Right cardiac atrium (tissue), 5 donors: Measurements from ENCODE around the gene NPFFR1. TPM values are rescaled to one million over a fixed set of nuclear protein-coding genes. Genes with fewer than 3 reads are reported as not detected.
A peak's percentile ranks its signal among the peaks of the same experiment; 100 is the strongest.

Experiments
- ATAC-seq, 2 donors: fragments of 200-7000 bp; cut with Tn5 transposase; one replicate each; pipeline versions ENCODE4 v1.8.0 to v1.9.1; 2020; ENCODE audit warnings: moderate library complexity in 2 of 2, mild to moderate bottlenecking in 1 of 2
- DNase-seq, 3 donors: peaks; one replicate each; pipeline ENCODE4 v3.0.0-alpha.2; 2020
- H3K27ac ChIP-seq: one replicate; pipeline ENCODE4 v1.5.1; 2013; ENCODE audit warnings: mild to moderate bottlenecking, low read length, control low read depth, moderate library complexity
- H3K27me3 ChIP-seq: one replicate; pipeline ENCODE4 v1.6.1; 2013; ENCODE audit not compliant: control insufficient read depth, insufficient read depth
- H3K4me1 ChIP-seq: one replicate; pipeline ENCODE4 v1.6.1; 2013; ENCODE audit warnings: low read length; ENCODE audit not compliant: control insufficient read depth, insufficient read depth
- H3K4me3 ChIP-seq: one replicate; pipeline ENCODE4 v1.5.1; 2013; ENCODE audit warnings: low read length, control low read depth
- H3K9me3 ChIP-seq: one replicate; pipeline ENCODE4 v1.6.1; 2013; ENCODE audit warnings: low read length; ENCODE audit not compliant: control insufficient read depth
- WGBS: extraction: QIAGEN DNeasy Blood & Tissue Kit; methylation state at CpG from one replicate; pipeline ENCODE4 v1.1.7; 2013; 5-methylcytosine and 5-hydroxymethylcytosine counted together
- intact Hi-C, 4 donors: fragments of 100-400 bp; cut with DNase I; formaldehyde crosslinking; loops; one replicate each; pipeline versions ENCODE4 v1.11.0 to v1.14.0; 2022 to 2023
- polyA plus RNA-seq: library from polyadenylated mRNA; stranded (reverse); fragments of 200-250 nt; gene quantifications from one replicate; pipeline ENCODE4 v1.2.3, GENCODE V29; 2013
- total RNA-seq, 4 donors: library from RNA; stranded (reverse); fragmentation: NEBNext Ultra II Directional; extraction: Animal tissue kit (Norgen Biotek cat#: 25700); gene quantifications; one replicate each; pipeline ENCODE4 v1.2.1, GENCODE V29; 2021
- donor health status: healthy with polysubstance abuse.
- donor health status: DM: no; HTN: yes; CAD: no.
- donor health status: DM: no; HTN: no; CAD: no.
- donor health status: DM: no; HTN: yes; CAD: no; lungs with severe emphysema.
- donor health status: DM: yes; HTN: yes; CAD: no.

NPFFR1 gene
- total and polyA plus RNA-seq, 5 donors: 0.02 to 0.03 TPM; not detected in 3

- 69% methylated on average over 5 of the region's 5 CpGs for WGBS
- Histone ChIP-seq H3K4me3 (no peak overlapping the region), H3K27ac (no peak overlapping the region), H3K27me3 (no peaks in the 10 kb centered on the region), H3K9me3 (no peaks in the 10 kb centered on the region), H3K4me1 (no peaks in the 10 kb centered on the region)
- DNase-seq: no peak
- no peak for ATAC-seq
- intact Hi-C loops: no loop called here
Observed at GRCh38 chr10:70298393-70298792, 14.6 kb upstream of the NPFFR1 start.

DNA sequence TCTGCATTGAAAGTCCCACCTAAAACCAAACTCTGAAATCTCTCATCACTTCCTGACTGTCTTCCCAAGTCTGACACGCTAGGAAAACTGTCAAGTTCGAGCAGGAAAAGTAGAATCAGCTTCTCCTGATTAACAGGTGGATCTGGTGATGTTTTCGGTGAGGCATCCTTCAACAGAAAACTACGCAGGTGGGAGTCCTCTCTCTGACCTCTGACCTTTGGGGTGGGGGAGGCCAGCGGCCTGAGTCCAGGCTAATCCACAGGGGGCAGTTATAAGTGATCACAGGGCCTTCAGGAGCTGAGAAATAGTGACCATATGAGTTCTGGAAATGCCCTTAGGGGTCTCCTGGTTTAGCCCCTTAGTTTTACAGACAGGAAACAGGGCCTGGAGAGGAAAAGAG, 13.4 kb upstream of the NPFFR1 start:
- Histone ChIP-seq H3K27me3 (no peaks in the 10 kb centered on the region), H3K4me3 (no peak overlapping the region), H3K4me1 (no peaks in the 10 kb centered on the region), H3K27ac (peak overlapping the region; percentile 48), H3K9me3 (no peaks in the 10 kb centered on the region)
- 65% methylated on average over 5 of the region's 5 CpGs for WGBS
- no peak for ATAC-seq
- intact Hi-C loops: no loop called here
- no peak for DNase-seq

DNA sequence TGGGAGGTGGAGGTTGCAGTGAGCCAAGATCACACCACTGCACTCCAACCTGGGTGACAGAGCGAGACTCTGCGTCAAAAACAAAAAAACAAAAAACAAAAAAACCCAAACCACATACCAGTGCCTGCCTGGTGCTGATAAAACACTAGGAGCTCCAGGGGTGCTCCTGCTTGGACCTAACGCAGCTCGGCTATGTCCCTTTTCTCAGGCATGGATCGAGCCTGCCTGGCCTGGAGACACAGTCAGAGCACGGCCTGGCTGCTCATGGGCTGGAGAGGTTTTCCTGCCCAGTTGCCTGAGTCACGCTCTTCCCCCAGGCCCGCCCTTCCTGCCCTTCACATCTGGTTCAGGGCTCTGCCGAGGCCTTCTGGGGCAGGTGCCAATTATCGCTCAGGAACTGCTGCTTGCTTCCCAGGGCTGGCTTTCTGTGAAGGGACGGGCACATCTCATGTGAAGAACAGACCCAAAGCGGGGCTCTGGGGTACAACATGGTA, 12.6 kb upstream of the NPFFR1 start:
- no peaks in the 10 kb centered on the region for H3K9me3 ChIP-seq
- 35% methylated on average over 12 of the region's 12 CpGs for WGBS
- no peaks in the 10 kb centered on the region for H3K27me3 ChIP-seq
- H3K4me1 ChIP-seq: no peaks in the 10 kb centered on the region
- DNase-seq (peak; percentile 93 to 95 (median 94)), ATAC-seq (peak; percentile 98 to 100)
- H3K4me3 ChIP-seq: no peak overlapping the region
- peak overlapping the region; percentile 84 for H3K27ac ChIP-seq
- intact Hi-C loops: no loop called here

DNA sequence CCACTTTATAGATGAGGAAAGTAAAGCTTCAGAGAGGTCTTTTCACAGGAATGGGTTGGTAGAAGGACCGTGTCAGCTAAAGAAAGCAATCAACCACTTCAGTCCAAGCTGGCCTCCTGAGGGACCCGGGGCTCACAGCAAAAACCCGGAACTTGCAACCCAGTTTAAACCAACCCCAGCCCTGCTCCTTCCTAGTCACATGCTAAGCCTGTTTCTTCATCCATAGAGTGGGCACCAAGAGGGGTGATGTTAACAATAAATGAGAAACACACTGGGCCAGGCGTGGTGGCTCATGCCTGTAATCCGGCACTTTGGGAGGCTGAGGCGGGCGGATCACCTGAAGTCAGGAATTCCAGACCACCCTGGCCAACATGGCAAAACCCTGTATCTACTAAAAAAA, 12.1 kb upstream of the NPFFR1 start:
- 89% methylated on average over 7 of the region's 7 CpGs for WGBS
- no peak for DNase-seq
- H3K4me3 ChIP-seq: no peak overlapping the region
- peak overlapping the region; percentile 20 for H3K27ac ChIP-seq
- intact Hi-C loops: no loop called here
- no peaks in the 10 kb centered on the region for H3K27me3 ChIP-seq
- no peaks in the 10 kb centered on the region for H3K9me3 ChIP-seq
- no peaks in the 10 kb centered on the region for H3K4me1 ChIP-seq
- no peak for ATAC-seq

DNA sequence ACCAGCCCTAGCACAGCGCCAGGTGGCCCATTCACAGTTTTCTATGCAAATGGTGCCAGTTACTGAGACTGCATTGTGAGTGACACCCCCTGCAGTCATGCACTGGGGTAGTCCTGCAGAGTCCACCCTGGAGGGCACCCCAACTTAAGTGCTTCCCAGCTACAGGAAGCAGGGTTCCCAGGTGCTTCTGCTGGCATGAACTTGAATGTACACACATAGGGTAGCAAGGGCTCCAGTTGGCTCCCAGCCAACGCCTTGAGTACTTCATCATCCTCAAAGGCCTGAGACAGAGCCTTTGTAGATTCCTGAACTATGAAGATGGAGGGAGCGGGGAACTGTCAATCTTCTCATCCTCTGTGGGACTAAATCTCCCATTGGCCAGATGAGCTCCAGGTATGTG, 11.5 kb upstream of the NPFFR1 start:
- intact Hi-C loops: no loop called here
- H3K9me3 ChIP-seq: no peaks in the 10 kb centered on the region
- no peaks in the 10 kb centered on the region for H3K4me1 ChIP-seq
- no peaks in the 10 kb centered on the region for H3K27me3 ChIP-seq
- no peak overlapping the region for H3K4me3 ChIP-seq
- WGBS: 82% methylated on average over 3 of the region's 3 CpGs
- DNase-seq: peak in 1 of 3 donors; percentile 60
- no peak for ATAC-seq
- H3K27ac ChIP-seq: no peak overlapping the region

GRCh38 chr10:70293169-70293843, 9.5 kb upstream of the NPFFR1 start:
- H3K4me3 ChIP-seq: no peak overlapping the region
- WGBS: 62% methylated on average over 8 of the region's 8 CpGs
- no peaks in the 10 kb centered on the region for H3K9me3 ChIP-seq
- intact Hi-C loops: no loop called here
- no peak overlapping the region for H3K27ac ChIP-seq
- H3K27me3 ChIP-seq: no peaks in the 10 kb centered on the region
- no peaks in the 10 kb centered on the region for H3K4me1 ChIP-seq
- ATAC-seq (no peak), DNase-seq (no peak)

- DNase-seq (no peak), ATAC-seq (no peak)
- Histone ChIP-seq H3K27ac (no peak overlapping the region), H3K4me1 (no peaks in the 10 kb centered on the region), H3K27me3 (no peaks in the 10 kb centered on the region), H3K9me3 (no peaks in the 10 kb centered on the region), H3K4me3 (no peak overlapping the region)
- intact Hi-C loops: no loop called here
- WGBS: 84% methylated on average over 5 of the region's 5 CpGs
Observed at GRCh38 chr10:70292004-70292403, 8.2 kb upstream of the NPFFR1 start.

DNA sequence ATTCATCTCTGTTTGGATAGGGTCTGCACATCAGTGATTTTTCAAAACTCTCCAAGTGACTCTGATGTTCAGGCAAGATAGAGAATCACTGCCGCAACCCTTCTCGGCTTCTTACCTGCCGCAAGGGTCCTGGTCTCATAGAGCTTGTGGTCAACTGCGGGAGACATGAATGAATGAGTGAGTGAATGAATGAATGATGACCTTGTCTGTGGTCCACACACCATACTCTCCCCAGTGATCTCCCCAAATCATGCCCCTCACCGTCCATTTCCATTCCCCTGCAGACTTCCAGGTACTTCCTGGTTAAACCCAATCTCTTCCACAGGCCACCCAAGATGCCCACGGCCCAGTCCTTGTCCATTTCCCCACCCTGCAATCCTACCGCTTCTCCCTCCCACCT, 5.9 kb upstream of the NPFFR1 start:
- ATAC-seq (no peak), DNase-seq (no peak)
- no peaks in the 10 kb centered on the region for H3K4me1 ChIP-seq
- no peaks in the 10 kb centered on the region for H3K27me3 ChIP-seq
- intact Hi-C loops: no loop called here
- no peak overlapping the region for H3K4me3 ChIP-seq
- 92% methylated on average over 7 of the region's 7 CpGs for WGBS
- H3K9me3 ChIP-seq: no peaks in the 10 kb centered on the region
- no peak overlapping the region for H3K27ac ChIP-seq

DNA sequence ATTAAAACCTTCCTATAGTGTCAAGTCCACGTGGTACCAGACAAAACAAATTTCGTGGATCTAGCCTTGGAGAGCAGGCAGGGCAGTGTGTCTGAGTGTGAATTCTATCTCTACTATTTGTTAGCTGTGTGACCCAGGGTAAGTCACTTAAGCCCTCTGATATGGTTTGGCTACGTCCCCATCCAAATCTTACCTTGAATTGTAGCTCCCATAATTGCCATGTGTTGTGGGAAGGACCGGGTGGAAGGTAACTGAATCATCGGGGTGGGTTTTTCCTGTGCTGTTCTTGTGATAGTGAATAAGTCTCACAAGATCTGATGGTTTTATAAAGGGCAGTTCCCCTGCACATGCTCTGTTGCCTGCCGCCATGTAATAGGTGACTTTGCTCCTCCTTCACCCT, 2.8 kb upstream of the NPFFR1 start:
- H3K27me3 ChIP-seq: no peaks in the 10 kb centered on the region
- no peak overlapping the region for H3K27ac ChIP-seq
- intact Hi-C loops: no loop called here
- no peak for ATAC-seq
- DNase-seq: no peak
- no peak overlapping the region for H3K4me3 ChIP-seq
- peaks cover 2% of the 10 kb centered on the region for H3K4me1 ChIP-seq
- no peaks in the 10 kb centered on the region for H3K9me3 ChIP-seq
- 86% methylated on average over 6 of the region's 6 CpGs for WGBS

DNA sequence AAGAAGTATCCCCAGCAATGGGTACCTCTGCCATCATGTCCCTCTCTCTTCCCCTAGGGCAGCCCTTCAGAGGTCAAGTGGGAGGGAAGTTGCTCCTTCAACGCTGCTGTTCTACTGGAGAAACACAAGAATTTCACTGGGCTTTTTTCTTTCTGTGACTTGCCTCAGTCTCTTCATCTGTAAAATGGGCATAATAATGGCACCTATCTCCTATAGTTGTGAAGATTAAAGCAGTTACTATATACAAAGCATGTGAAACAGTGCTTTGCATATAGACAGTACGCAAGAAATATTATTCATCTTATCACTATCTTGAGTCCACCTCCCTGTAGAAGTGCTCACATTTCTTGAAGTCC, 1.6 kb upstream of the NPFFR1 start:
- Histone ChIP-seq H3K4me1 (peaks cover 2% of the 10 kb centered on the region), H3K27me3 (no peaks in the 10 kb centered on the region), H3K27ac (no peak overlapping the region), H3K9me3 (no peaks in the 10 kb centered on the region), H3K4me3 (no peak overlapping the region)
- no peak for ATAC-seq
- WGBS: 96% methylated on average over 2 of the region's 2 CpGs
- DNase-seq: no peak
- intact Hi-C loops: no loop called here

DNA sequence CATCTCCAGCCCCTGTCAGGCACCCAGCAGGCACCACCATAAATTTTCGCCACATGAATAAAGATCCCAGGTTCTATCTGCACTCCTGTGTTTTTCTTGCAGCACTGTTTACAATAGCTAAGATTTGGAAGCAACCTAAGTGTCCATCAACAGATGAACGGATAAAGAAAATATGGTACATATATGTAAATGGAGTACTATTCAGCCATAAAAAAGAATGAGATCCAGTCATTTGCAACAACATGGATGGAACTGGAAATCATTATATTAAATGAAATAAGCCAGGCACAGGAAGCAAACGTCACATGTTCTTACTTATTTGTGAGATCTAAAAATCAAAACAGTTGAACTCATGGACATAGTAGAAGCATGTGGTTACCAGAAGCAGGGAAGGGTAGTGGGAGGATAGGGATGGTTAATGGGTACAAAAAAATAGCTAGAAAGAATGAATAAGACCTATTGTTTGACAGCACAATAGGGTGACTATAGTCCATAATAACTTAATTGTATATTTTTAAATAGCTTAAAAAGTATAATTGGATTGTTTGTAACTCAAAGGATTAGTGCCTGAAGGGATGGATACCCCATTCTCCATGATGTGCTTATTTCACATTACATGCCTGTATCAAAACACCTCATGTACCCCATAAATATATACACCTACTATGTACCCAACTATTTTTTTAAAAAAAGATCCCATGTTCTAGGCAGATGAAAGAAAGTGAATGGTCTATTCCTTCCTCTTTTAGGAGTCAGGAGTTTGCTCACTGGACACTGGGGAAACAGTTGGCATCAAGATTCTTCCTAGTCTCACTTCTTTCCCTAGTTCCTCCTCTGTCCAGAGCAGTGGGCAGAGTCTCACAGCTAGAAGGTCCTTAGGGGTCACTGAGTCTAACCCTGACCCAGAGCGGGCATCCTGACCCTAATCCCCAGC, 1.0 kb upstream of the NPFFR1 start:
- Histone ChIP-seq H3K27ac (no peak overlapping the region), H3K4me1 (peaks cover 2% of the 10 kb centered on the region), H3K9me3 (no peaks in the 10 kb centered on the region), H3K27me3 (no peaks in the 10 kb centered on the region), H3K4me3 (no peak overlapping the region)
- DNase-seq (no peak), ATAC-seq (no peak)
- intact Hi-C loops: no loop called here
- WGBS: 67% methylated on average over 4 of the region's 4 CpGs
